GM23338 (cell line): Measurements from ENCODE around the gene KRT16. TPM values are rescaled to one million over a fixed set of nuclear protein-coding genes. Genes with fewer than 3 reads are reported as not detected.

Source experiments
- ATAC-seq: fragments of 200-7000 bp; cut with Tn5 transposase; 3 replicates; pipeline ENCODE4 v1.9.1; 2020
- DNase-seq: peaks from one replicate; pipeline ENCODE4 v3.0.0-alpha.2; 2015; ENCODE audit warnings: low spot score
- H2AFZ ChIP-seq: fragments of 200-600 bp; sonication (generic); 2 replicates; pipeline ENCODE4 v1.8.0; 2016; ENCODE audit warnings: antibody characterized with exemption, mild to moderate bottlenecking, moderate library complexity
- H3F3A ChIP-seq: fragments of 200-600 bp; sonication (generic); replicated peaks from 2 replicates; pipeline ENCODE4 v1.8.0; 2017; ENCODE audit warnings: antibody characterized with exemption, mixed run types, low read depth
- H3K27ac ChIP-seq: fragments of 200-600 bp; sonication (generic); 2 replicates; pipeline ENCODE4 v1.6.1; 2016; ENCODE audit warnings: low read depth
- H3K27me3 ChIP-seq: fragments of 200-600 bp; sonication (generic); 2 replicates; pipeline ENCODE4 v1.8.0; 2016; ENCODE audit warnings: mild to moderate bottlenecking, mixed run types, moderate library complexity; ENCODE audit not compliant: insufficient read depth
- H3K36me3 ChIP-seq: fragments of 200-600 bp; sonication (generic); 2 replicates; pipeline ENCODE4 v1.8.0; 2016; ENCODE audit warnings: mild to moderate bottlenecking; ENCODE audit not compliant: insufficient read depth
- H3K4me1 ChIP-seq: fragments of 200-600 bp; sonication (generic); 2 replicates; pipeline ENCODE4 v1.8.0; 2016; ENCODE audit warnings: mild to moderate bottlenecking, moderate library complexity; ENCODE audit not compliant: insufficient read depth
- H3K4me2 ChIP-seq: fragments of 200-600 bp; sonication (generic); 2 replicates; pipeline ENCODE4 v1.7.1; 2017; ENCODE audit warnings: mixed run types
- H3K4me3 ChIP-seq: fragments of 200-600 bp; sonication (generic); 2 replicates; pipeline ENCODE4 v1.6.1; 2016; ENCODE audit warnings: mixed run types
- H3K79me2 ChIP-seq: fragments of 200-600 bp; sonication (generic); replicated peaks from 2 replicates; pipeline ENCODE4 v1.8.0; 2017; ENCODE audit warnings: mild to moderate bottlenecking; ENCODE audit not compliant: insufficient read depth
- H3K9me2 ChIP-seq: fragments of 200-600 bp; sonication (generic); 2 replicates; pipeline ENCODE4 v1.8.0; 2017; ENCODE audit not compliant: insufficient read depth
- H4K20me1 ChIP-seq: fragments of 200-600 bp; sonication (generic); replicated peaks from 2 replicates; pipeline ENCODE4 v1.8.0; 2017; ENCODE audit warnings: mild to moderate bottlenecking; ENCODE audit not compliant: insufficient read depth
- H3K27ac Mint-ChIP-seq: 2 replicates; pipeline ENCODE4 v1.8.0; 2020; ENCODE audit warnings: inconsistent platforms, mild to moderate bottlenecking, moderate library complexity, mixed read lengths
- H3K27me3 Mint-ChIP-seq: 3 replicates; pipeline ENCODE4 v1.8.0; 2022; ENCODE audit warnings: low read depth, mild to moderate bottlenecking, moderate library complexity, mixed read lengths, inconsistent platforms; ENCODE audit not compliant: insufficient read depth, poor library complexity
- H3K36me3 Mint-ChIP-seq: 3 replicates; pipeline ENCODE4 v1.8.0; 2021; ENCODE audit warnings: low read depth, mild to moderate bottlenecking, inconsistent platforms, moderate library complexity, mixed read lengths
- H3K4me1 Mint-ChIP-seq: 3 replicates; pipeline ENCODE4 v1.8.0; 2020; ENCODE audit warnings: mild to moderate bottlenecking, inconsistent platforms, mixed read lengths
- H3K4me3 Mint-ChIP-seq: 3 replicates; pipeline ENCODE4 v1.8.0; 2021; ENCODE audit warnings: moderate library complexity, mild to moderate bottlenecking, inconsistent platforms, mixed read lengths
- H3K9me3 Mint-ChIP-seq: 3 replicates; pipeline ENCODE4 v1.8.0; 2020; ENCODE audit warnings: moderate library complexity, mild to moderate bottlenecking, inconsistent platforms, mixed read lengths
- EZH2 ChIP-seq: fragments of 200-600 bp; sonication (generic); IDR thresholded peaks from one replicate; pipeline ENCODE4 v1.8.0; 2017; ENCODE audit warnings: antibody characterized with exemption, mild to moderate bottlenecking, low read depth; ENCODE audit not compliant: unreplicated experiment
- EZH2phosphoT487 ChIP-seq: fragments of 200-600 bp; sonication (generic); IDR thresholded peaks from one replicate; pipeline ENCODE4 v1.8.1; 2018; ENCODE audit warnings: antibody characterized with exemption; ENCODE audit not compliant: unreplicated experiment
- STAT1 ChIP-seq: IDR thresholded peaks from one replicate; pipeline ENCODE4 v1.6.1; 2016; ENCODE audit warnings: antibody characterized with exemption; ENCODE audit not compliant: unreplicated experiment
- ZNF114 ChIP-seq: fragments of 250-450 bp; sonication (Bioruptor Pico); IDR thresholded peaks from 2 replicates; pipeline ENCODE4 v1.5.0; 2020; ENCODE audit warnings: mild to moderate bottlenecking, moderate library complexity
- ZNF331 ChIP-seq: fragments of 250-450 bp; sonication (Bioruptor Pico); IDR thresholded peaks from 2 replicates; pipeline ENCODE4 v1.5.0; 2020; ENCODE audit warnings: low read depth, mild to moderate bottlenecking, moderate library complexity
- polyA plus RNA-seq: library from polyadenylated mRNA; unstranded; fragments of >200 nt; fragmentation: Nextera tagmentation; extraction: Ambion mirVana; gene quantifications from 2 replicates; pipeline ENCODE4 v1.2.1, GENCODE V29; 2016
- total RNA-seq: library from RNA; depleted of rRNA; stranded (reverse); fragments of >200 nt; shearing (Covaris generic); gene quantifications from 2 replicates; pipeline ENCODE4 v1.2.3, GENCODE V29; 2014
- TF ChIP-seq, protein P1 (sequence below): IDR thresholded peaks from one replicate; pipeline ENCODE4 v1.6.1; 2018; ENCODE audit warnings: antibody characterized with exemption; ENCODE audit not compliant: unreplicated experiment
- TF ChIP-seq, protein P2 (sequence below), 2 experiments: fragments of 200-600 bp in 1 of 2; sonication (generic) in 1 of 2; conservative IDR thresholded peaks; 2 replicates each; pipeline versions ENCODE4 v1.5.1 to v1.6.1; 2016 to 2017; ENCODE audit warnings: antibody characterized with exemption in 2 of 2, low read depth in 2 of 2, mild to moderate bottlenecking in 2 of 2, moderate library complexity in 1 of 2

KRT16 gene
- total and polyA plus RNA-seq, 2 experiments from 2014 or later = not detected

DNA sequence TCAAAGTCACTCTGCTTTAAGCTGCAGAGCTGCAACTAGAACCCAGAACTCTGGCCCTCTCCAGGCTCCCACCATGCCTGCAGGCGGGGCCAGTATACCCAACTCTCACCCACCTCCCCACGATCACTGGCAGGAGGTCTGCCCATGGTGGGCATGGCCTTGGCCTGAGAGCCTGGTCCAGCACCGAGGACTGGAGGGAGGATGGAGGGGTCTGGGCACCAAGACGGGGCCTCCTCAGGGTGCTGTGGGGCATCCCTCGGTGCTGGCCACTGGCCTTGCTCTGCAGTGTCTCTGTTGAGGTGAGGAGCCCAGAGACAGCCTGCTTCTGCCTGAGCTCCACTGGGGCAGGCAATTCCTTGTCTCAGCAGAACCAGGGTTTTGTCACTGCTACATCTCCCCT lies 1.5 kb upstream of the KRT16 start (continued):
- TF ChIP-seq EZH2 (no peak), EZH2phosphoT487 (no peak), STAT1 (no peak)

DNA sequence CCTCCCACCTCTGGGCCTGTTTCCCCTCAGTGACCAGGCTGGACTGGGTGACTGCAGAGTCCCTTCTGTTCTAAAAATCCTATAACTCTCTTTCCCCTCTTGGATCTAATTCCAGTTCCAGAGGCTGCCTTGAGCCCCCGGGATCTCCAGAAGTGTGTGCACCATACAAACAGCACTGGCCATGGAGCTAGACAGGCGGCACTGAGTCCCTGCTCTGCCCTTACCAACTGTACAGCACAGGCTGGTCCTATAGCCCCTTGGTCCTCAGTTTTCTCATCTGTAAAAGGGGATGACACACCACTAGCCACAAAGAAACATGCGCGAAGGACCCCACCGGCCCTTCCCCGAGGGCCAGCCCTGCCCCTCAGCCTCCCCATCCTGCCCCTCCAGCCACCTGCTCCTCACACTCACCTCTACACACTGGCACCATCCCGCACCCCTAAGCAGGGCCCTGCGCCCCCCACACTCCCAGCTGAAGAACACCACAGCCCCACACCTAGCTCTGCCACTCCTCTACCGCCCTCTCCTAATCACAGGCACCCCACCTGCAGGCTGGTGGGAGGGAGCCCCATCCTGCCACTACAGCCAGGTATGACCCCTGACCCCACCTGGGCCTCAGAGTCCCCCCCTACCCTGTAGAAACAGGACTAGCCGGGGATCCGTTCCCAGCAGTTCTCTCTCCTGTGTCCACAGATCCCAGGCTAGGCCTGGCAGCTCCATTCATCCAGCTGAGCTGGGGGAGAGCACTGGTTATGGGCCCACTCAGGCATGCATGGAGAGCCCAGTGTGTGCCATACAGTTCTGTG lies 913 bp upstream of the KRT16 start:
- Mint-ChIP-seq H3K27ac (no peak overlapping the region), H3K9me3 (no peaks in the 10 kb centered on the region), H3K4me3 (no peak overlapping the region), H3K27me3 (peaks cover 22% of the 10 kb centered on the region), H3K4me1 (peaks cover 20% of the 10 kb centered on the region; the same call in 2 of the 3 replicates), H3K36me3 (no peaks in the 10 kb centered on the region)
- Histone ChIP-seq H3K4me2 (no peak overlapping the region), H3K36me3 (no peaks in the 10 kb centered on the region), H4K20me1 (no peaks in the 10 kb centered on the region), H3K27me3 (no peaks in the 10 kb centered on the region), H3K4me3 (no peak overlapping the region), H3K27ac (no peak overlapping the region), H3K4me1 (no peaks in the 10 kb centered on the region), H2AFZ (no peak overlapping the region), H3K9me2 (no peaks in the 10 kb centered on the region), H3K79me2 (no peaks in the 10 kb centered on the region), H3F3A (no peaks in the 10 kb centered on the region)
- TF ChIP-seq EZH2 (no peak), ZNF114 (CRISPR knock-in tag) (no peak), EZH2phosphoT487 (no peak), ZNF331 (CRISPR knock-in tag) (no peak)
- TF ChIP-seq, protein P1, sequence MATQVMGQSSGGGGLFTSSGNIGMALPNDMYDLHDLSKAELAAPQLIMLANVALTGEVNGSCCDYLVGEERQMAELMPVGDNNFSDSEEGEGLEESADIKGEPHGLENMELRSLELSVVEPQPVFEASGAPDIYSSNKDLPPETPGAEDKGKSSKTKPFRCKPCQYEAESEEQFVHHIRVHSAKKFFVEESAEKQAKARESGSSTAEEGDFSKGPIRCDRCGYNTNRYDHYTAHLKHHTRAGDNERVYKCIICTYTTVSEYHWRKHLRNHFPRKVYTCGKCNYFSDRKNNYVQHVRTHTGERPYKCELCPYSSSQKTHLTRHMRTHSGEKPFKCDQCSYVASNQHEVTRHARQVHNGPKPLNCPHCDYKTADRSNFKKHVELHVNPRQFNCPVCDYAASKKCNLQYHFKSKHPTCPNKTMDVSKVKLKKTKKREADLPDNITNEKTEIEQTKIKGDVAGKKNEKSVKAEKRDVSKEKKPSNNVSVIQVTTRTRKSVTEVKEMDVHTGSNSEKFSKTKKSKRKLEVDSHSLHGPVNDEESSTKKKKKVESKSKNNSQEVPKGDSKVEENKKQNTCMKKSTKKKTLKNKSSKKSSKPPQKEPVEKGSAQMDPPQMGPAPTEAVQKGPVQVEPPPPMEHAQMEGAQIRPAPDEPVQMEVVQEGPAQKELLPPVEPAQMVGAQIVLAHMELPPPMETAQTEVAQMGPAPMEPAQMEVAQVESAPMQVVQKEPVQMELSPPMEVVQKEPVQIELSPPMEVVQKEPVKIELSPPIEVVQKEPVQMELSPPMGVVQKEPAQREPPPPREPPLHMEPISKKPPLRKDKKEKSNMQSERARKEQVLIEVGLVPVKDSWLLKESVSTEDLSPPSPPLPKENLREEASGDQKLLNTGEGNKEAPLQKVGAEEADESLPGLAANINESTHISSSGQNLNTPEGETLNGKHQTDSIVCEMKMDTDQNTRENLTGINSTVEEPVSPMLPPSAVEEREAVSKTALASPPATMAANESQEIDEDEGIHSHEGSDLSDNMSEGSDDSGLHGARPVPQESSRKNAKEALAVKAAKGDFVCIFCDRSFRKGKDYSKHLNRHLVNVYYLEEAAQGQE = no peak
- TF ChIP-seq, protein P2, sequence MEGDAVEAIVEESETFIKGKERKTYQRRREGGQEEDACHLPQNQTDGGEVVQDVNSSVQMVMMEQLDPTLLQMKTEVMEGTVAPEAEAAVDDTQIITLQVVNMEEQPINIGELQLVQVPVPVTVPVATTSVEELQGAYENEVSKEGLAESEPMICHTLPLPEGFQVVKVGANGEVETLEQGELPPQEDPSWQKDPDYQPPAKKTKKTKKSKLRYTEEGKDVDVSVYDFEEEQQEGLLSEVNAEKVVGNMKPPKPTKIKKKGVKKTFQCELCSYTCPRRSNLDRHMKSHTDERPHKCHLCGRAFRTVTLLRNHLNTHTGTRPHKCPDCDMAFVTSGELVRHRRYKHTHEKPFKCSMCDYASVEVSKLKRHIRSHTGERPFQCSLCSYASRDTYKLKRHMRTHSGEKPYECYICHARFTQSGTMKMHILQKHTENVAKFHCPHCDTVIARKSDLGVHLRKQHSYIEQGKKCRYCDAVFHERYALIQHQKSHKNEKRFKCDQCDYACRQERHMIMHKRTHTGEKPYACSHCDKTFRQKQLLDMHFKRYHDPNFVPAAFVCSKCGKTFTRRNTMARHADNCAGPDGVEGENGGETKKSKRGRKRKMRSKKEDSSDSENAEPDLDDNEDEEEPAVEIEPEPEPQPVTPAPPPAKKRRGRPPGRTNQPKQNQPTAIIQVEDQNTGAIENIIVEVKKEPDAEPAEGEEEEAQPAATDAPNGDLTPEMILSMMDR (conservative IDR thresholded peaks at IDR 0.05; ENCODE audit: low read depth in 2 of 2) = no peak
- DNase-seq (no peak), ATAC-seq (no peak)
